Measurements from ENCODE around the gene CNKSR2.

- TF ChIP-seq FOXA1 (IDR thresholded peaks at IDR 0.05): no peak
- TF ChIP-seq CTCF (IDR thresholded peaks at IDR 0.05; ENCODE audit: low read depth, low read length, missing input control): no peak
- no peak for TF ChIP-seq SP1 (IDR thresholded peaks at IDR 0.05)
- no peak for TF ChIP-seq REST (IDR thresholded peaks at IDR 0.05)
- TF ChIP-seq GABPA (IDR thresholded peaks at IDR 0.05 in 1 of 2, conservative IDR thresholded peaks at IDR 0.05 in 1 of 2): no peak
- TF ChIP-seq TAF1 (conservative IDR thresholded peaks at IDR 0.05): no peak
- TF ChIP-seq YY1 (IDR thresholded peaks at IDR 0.05): no peak
- TF ChIP-seq MAX (IDR thresholded peaks at IDR 0.05): no peak
- no peak for TF ChIP-seq JUND (IDR thresholded peaks at IDR 0.05)
- no peak for TF ChIP-seq RAD21 (IDR thresholded peaks at IDR 0.05)
- no peak for TF ChIP-seq ZBTB33 (IDR thresholded peaks at IDR 0.05)
Measured at GRCh38 chrX:21574793-21575192, 200.6 kb downstream of the CNKSR2 start.
